ENCODE data around the gene RAD23B.

The RAD23B gene

GRCh38 chr9:107269254-107269653, 13.8 kb upstream of the RAD23B start:
- DNase-seq: no peak

GRCh38 chr9:107269681-107270080, 13.4 kb upstream of the RAD23B start:
- no peak for DNase-seq

DNA sequence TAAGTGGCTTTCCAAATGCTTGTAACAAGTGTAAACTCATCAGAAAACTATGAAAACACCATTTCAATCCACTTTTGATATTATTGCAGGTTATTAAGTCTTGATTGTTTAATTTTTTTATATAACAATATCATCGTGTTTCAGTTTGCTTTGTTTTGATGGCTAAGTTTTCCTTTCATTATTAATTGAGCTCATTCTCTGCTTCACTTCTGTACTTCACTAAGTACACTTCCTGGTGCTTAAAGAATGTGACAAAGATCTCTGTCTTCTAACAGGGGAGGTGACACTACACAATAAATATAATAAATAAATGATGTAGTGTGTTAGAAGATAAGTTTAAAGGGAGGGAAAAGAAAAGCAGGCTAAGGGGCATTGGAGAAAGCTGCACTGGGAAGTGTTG, 13.0 kb upstream of the RAD23B start:
- no peak for DNase-seq

GRCh38 chr9:107270580-107270979, 12.5 kb upstream of the RAD23B start:
- DNase-seq: no peak

DNA sequence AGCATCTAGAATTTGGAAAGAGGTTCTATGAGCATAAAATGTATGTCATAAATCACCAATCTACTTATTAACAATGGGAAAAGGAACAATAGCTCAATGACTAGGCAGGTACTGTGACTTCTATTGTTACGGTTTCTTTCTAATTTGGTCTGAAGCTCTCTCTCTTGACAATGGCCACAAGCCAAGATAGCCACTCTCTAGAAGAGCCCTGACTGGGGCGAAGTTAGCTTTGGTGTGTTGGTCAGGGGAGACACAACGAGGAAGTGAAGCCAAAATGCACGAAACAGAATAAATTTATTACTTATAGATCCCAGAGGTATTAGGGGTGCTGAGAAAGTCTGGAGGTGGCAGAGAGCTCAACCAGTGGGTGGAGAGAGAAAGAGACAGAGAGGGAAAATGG, 9.4 kb upstream of the RAD23B start:
- DNase-seq: no peak

DNA sequence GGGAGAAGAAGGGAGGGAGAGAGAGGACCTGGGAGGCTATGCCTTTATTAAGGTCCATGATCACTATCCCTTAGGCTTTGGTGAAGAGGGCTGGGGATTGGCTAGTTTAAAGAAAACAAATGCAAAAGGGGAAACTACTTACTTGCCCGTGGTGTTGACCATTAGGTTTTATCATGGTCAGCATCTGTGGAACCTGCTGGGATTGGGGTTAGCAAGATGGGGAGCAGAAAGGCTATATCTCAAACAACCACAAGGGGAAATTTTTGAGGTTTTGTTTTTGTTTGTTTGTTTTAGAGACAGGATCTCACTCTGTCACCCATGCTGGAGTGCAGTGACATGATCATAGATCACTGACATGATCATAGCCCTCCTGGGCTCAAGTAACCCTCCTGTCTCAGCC, 9.0 kb upstream of the RAD23B start:
- no peak for DNase-seq

GRCh38 chr9:107274953-107275422, 8.1 kb upstream of the RAD23B start:
- DNase-seq: no peak

DNA sequence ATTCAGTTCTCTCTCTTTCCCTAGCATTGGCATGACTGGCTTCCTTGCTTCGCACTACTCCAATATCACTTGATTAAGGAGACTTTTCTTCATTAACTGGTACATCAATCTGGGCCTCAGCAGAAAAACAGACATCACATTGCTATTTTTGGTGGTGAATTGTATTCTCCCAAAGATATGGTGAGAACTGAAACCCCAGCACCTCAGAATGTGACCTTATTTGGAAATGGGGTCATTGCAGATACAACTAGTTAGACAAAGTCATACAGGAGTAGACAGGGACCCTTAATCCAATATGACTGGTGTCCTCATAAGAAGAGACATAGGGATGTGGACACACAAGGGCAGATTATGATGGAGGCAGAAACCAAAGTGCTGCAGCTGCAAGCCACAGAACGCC, 7.5 kb upstream of the RAD23B start:
- no peak for DNase-seq

DNA sequence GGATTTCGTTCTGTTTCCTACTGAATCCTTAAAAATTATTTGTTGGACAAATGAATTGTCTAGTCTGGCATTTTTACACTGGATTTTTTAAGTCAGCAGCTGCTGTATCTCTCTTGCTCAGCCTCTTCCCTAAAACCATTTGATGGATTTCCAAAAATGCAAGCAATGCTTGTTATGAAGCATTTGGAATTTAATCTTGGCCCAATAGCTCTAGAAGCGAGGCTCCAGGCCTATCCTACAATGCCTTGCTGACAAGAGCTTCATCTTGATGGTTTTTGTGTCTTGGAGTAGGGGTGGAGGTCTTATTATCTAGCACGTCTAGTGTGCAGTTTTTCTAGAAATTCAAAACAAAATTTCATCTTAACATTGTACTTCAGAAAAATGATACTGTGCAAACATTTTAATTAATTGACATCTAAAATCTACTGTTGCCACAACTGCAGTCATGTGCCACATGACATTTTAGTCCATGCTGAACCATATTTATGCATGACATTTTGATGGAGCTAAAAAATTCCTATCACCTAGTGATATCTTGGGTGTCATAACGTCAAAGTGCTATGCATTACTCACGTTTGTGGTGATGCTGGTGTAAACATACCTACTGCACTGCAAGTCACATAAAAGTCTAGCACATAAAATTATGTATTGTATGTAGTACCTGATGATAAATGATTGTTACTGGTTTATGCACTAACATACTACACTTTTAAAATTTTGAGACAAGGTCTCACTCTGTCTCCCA, 5.9 kb upstream of the RAD23B start:
- no peak for DNase-seq

DNA sequence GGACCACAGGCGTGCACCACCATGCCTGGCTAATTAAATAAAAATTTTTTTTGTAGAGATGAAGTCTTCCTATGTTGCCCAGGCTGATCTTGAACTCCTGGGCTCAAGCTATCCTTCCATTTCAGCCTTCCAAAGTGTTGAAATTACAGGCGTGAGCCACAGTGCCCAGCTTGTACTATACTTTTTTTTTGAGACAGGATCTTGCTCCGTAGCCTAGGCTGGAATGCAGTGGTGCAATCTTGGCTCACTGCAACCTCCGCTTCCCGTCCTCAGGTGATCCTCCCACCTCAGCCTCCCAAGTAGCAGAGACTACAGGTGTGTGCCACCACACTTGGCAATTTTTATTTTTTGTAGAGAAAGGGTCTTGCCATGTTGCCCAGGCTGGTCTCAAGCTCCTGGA, 5.3 kb upstream of the RAD23B start:
- DNase-seq: no peak

GRCh38 chr9:107279086-107279485, 4.0 kb upstream of the RAD23B start:
- peak; percentile 87 for DNase-seq

DNA sequence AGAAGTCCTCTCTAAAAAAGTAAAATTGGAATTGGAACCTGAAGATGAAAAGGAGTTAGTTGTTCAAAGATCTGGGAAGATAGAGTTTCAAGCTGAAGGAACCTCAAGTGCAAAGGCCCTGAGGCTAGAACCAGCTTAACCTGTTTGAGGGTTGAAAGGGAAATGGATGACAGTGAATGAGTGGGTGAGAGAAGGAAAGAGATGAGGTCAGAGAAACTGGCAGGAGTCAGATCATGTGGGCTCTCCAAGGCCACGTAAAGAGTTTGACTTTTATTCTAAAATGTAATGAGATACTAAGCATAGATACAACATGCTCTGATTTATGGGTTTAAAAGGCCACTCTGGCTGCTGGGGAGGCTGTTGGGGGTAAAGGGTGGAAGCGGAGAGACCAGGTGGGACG, 2.5 kb upstream of the RAD23B start:
- peak; percentile 68 for DNase-seq

DNA sequence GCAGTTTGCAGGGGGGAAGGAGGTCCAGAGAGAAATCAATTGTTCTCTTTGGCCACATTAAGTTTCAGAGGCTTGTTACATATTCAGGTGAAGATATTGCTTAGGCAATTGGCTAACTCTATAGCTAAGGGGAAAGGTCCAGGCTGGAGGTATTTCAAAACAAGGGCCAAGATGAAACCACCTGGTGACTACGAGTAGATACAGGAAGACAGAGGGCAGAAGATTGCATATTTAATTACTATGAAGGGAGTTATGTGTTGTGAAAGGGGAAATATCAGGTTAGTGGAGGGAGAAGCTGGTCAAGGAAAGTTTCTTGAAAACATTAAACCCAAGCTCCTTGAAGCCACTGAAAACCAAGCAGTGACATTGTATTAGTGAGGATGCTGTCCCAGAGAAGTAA, 1.9 kb upstream of the RAD23B start:
- DNase-seq: no peak

GRCh38 chr9:107281922-107282667, 984 bp upstream of the RAD23B start:
- no peak for DNase-seq

- peak; percentile 84 for DNase-seq
Observed at GRCh38 chr9:107283623-107284616, 841 bp downstream of the RAD23B start.

GRCh38 chr9:107284636-107285035, 1.6 kb downstream of the RAD23B start:
- DNase-seq: no peak

DNA sequence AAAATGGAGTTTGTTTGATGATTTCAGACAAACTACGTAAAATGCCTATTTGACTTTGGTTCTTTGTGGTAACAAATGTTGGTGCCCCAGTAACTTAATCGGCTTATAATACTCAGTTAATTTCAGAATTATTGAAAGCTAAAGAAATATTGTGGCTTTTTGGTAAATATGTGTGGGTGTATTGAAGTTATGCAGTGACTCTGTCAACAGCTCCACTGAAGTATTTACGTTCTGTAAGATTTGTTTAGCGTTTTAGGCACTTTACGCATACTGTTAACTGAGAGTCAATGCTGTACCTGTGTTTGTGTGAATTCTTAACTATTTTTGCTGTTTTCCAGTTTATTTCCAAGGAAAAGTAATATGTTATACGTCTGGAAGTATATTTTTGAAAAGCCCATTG, 2.2 kb downstream of the RAD23B start:
- DNase-seq: no peak

GRCh38 chr9:107286057-107286456, 3.0 kb downstream of the RAD23B start:
- DNase-seq: no peak

GRCh38 chr9:107288701-107289100, 5.6 kb downstream of the RAD23B start:
- DNase-seq: no peak

DNA sequence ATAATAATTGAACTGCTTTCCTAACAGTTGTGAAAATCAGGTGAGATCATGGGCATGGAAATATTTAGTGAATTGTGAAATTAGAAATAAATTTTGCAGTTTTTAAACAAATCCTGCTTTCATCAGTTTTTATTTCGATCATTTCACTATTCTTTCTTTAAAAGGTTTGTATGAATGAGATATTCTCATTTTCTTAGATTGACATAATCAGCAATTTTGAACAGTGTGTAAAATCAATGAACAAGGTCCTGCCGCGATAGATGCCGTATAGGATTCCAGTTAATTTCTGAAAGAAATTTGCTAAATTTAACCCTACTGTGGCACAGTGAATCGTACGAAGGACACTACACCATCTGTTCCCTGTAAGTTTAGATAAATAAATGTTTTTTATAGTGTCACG, 7.5 kb downstream of the RAD23B start:
- no peak for DNase-seq

- DNase-seq: peak; percentile 56
Observed at GRCh38 chr9:107292821-107293542, 9.9 kb downstream of the RAD23B start.

DNA sequence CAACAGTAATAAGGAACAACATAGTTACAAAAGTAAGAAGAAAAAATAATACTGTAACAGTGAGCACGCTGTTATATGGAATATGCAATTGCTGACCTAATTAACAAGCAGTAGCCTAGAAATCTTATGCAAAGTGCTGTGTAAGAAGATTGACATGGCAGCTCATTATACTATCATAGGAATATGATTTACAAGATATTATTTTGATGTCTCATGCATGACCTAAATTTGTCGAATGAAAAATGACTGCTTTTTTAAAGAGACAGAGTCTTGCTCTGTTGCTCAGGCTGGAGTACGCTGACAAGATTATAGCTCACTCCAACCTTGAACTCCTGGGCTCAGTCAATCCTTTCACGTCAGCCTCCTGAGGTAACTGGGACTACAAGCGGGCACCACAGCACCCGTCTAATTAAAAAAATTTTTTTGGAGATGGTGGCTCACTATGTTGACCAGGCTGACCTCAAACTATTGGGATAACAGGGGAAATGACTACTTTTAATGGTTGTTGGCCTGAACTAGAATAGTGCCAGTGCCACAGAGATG, 10.5 kb downstream of the RAD23B start:
- no peak for DNase-seq

Data from inflammatory macrophage treated with lipopolysaccharide for 4 hours (primary cell).